Epidermal melanocyte (primary cell): ENCODE measurements around the gene CCDC63.
"Not testable (repeated sequence)": the region's sequence is repeated elsewhere in the genome, so short reads cannot be mapped to it uniquely, and the experiment has no call there.

ENCODE experiments used
- DNase-seq: peaks from one replicate; pipeline ENCODE4 v3.0.0; 2011; ENCODE audit warnings: low spot score; ENCODE audit not compliant: insufficient read length

The CCDC63 gene

DNA sequence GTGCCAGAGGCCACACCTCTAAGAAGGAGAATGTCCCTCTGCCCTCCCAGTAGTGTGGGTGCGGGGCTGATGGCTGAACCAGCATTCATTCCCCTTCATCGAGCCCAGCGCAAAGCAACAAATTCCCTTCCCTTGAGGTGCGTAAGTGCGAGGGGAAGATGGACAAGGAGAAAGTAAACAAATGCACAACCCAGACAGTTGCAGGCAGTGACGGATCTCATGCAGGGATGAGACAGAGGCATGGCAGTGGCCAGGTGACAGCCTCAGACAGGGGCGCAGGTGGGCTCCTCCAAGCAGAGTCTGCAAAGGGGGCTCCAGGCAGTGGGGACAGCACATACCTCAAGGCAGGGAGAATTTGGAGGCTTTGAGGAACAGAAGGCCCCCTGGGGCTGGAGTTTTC is 75.9 kb downstream of the CCDC63 start:
- DNase-seq = no peak

DNA sequence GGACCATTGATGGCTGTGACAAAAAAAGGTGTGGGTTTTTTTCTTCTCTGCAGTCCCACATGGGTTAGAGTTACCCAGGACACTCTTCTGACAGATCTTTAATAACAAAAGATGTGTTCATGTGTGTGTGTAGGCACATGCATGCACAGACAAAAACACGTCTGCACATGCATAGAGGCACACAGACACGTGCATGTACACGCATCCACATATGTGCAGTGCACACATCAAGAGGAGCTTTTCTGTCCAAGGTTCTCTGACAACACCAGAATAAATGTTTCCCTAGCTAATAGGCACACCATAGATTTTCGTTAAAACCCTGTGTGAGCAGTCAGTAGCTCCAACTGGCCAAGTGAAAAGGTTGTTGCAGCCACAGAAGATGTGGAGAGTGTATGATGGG is 76.4 kb downstream of the CCDC63 start:
- no peak for DNase-seq

DNA sequence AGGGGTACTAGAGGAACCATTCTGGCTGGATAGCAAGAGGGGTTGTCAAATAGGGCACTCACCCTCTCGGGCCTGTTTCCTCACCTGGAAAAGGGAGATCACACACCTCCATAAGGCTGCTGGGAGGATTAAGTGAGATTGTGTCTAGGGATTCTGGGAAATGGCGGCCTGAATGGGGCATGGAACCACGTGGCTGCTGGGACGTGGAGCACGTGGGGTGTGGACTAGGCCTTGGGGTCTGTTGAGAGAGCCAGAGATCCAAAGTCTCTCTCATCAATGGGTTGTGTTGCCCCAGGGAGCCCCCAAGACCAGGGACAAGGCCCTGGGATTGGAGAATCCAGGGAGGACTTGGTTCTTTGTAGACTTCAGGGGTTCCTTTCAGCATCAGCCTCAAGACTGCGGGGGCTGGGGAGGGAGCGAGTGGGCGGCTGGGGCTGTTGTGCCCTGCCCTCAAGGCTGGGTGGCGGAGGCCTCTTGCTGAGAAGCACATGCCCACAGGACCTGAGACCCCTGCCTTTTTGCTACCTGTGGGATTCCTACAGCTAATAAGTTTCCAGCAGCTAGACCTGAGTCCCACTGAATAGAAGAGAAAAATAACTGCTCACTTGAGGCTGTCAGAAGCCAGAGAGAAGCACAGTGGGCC is 77.0 kb downstream of the CCDC63 start:
- DNase-seq = no peak

DNA sequence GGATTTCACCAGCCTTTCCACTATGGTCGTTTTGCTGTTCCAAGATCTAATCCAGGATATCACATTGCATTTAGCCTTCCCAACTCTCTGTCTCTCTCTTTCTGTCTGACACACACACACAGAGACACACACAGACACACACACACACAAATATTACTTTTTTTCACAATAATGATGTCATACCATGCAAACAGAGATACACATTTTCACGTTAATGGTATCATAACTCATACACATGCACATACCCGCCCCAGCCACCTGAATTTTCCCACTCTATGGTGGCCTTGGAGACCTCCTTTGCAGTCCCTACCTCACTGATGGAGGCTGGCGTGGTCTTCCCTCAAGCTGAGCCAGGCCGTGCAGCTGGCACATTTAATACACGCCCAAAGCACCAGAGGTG is 80.8 kb downstream of the CCDC63 start:
- no peak for DNase-seq

DNA sequence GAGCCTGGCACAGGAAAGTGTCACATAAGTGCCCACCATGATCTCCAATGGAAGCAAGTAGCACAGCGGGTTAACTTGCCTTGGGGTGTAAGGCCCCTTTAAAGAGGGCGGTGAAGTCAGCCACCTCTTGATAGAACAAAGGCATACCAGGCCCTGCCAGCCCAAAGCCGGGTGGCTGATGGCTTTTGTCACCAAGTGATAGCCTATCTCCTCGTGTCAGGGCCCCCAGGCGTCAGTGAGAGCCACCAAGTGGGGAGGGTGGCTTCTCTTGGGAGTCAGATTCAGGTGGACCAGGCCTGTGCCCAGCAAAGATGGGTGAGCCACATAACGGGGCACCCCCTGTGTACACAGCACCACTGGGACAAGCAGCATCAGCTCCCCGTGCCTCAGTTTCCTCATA is 81.9 kb downstream of the CCDC63 start:
- no peak for DNase-seq

DNA sequence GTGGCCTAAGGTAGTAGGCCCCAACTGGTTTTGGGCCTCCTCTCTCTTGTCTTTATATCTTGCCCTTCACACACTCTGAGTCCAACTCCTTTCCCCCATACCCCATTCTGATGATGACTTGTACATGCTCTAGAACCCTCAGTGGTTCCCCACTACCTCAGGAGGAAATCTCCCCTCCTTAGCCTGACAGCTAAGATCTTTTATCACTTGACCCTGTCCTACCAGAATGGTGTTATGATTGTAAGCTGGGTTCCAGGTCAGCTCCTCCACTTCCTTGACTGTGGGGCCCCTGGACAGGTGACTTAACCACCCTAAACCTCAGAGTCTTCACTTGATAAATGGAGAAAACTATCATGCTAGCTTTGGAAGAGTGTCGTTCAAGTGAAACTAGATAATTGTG is 83.0 kb downstream of the CCDC63 start:
- DNase-seq = no peak

DNA sequence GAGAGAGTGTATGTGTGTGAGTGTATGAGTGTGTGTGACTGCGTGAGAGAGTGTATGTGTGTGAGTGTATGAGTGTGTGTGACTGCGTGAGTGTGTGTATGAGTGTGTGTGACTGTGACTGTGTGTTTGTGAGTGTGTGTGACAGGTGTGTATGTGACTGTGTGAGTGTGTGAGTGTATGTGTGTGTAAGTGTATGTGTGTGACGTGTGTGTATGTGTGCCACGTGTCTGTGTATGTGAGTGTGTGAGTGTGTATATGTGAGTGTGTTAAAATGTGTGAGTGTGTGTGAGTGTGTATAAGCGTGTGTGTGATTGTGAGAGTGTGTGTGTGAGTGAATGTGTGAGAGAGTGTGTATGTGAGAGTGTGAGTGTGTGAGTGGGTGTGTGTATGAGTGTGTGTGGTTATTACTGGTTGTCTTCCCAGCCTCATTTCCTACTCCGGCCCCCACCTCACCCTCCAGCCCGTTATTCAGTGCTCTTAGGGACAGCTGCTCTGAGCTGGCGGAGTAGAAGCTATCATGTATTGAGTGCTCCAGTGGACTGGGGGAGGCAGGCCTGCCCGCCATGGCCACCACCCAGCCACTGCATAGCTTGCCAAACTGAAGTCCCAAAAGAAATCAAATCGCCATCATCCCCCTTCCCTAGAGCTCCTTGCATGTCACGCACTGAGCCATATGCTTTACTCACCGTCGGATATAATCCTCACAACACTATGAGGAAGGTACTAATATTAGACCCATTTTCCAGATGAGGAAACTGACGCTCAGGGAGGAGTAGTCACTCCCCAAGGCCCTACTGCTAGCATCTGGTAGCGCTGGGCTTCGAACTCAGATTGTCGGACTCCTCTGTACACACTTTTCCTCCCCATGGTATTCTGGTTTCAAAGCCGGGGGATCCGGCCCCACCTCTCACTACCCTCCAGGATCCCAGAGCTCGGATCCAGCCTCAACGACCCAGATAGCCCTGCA is 83.8 kb downstream of the CCDC63 start:
- DNase-seq = no peak

DNA sequence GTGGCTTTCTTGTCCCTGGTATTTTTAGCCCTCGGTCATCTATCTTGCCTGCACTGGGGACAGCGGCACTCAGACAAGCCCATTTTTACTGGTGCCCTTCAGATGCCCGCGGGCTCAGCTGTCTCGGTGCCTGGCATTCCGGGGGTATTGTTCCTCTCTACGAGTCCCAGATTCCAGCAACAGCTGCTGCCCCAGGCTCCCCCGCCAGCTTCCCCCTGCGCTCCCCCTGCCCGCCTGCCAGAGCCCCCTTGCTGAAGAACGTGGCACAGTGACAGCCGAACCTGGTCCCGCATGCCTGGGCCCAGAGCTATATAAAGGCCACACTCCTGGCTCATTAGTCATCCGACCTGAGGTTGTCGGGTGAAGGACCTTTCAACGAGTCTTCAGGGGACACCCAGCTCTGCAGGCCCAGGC is 84.5 kb downstream of the CCDC63 start:
- DNase-seq = no peak

DNA sequence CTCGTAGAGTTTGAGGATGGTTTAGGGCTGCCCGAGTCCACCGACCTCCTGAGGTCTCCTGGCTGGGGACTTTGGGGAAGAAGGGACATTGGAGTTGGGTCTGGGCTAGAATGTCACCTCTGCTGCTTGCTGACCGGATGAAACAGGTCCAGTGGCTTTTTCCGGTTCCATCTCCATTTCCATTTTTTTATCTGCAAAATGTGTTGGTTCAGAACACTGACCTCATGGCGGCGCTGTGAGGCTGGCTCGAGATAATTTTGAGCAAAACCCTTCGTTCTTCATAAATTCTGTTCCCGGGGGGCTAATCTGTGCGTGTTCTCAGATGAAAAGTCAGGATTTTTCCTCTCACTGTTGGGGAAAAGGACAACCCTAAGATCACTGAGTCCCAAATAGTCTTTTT is 85.3 kb downstream of the CCDC63 start:
- no peak for DNase-seq

DNA sequence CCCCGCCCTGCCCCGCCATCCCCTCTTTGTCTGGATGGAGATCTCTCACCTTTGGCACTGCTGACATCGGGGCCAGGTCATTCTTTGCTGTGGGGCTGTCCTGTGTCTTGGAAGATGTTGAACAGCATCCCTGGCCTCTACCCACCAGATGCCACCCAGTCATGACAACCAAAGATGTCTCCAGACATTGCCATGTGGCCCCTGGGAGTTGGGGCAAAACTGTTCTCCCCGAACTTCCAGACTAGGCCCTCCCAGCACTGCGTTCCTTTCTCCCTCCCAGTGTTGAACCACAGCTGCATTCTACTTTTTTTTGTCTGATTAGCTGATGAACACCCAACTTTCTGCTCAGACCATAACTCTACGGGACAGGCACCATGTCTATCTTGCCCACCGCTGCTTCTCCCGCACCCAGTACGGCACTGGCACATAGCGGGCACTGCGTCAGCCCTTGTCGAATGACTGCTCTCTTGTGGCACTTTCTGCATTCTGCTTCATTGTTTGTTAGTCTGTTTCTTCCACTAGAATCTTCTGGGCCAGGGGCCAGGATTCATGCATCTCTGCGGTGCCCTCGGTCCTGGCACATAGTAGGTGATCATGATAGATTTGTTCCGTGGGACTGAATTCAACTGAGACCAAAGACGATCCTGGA is 86.7 kb downstream of the CCDC63 start:
- no peak for DNase-seq

DNA sequence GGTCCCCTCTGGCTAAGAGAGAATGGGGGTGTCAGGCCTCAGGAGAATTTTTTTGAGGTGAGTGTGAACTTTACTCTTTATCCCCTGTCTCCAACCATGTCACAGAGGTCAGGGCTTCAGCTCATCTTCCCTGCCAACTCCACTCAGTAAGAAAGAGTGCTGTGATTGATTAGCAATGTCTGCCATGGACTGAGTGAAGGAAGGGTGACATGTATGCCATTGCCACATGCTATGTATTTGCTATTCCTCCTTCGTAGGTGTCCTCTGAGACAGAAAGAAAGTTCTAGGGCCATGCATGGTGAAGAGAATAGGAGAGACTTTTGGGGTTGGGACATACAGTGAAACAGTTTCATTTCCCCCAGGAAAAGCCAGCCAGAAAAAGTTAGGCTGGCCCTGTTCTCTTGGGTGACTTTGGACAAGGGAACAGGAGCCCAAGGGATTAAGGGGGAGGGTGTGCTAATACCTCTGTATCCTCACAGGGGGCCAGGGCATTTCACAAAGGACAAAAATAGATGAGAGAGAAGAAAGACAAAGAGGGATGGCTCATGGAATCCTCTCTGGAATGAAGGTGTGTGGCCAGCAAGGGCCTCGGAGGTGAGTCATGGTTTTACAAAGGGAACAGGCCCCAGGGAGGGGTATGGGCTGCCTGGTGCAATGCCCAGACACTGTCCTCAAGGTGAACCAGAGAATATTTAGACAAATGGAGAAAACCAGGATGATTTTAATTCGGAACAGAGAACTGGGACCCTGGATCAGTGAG is 87.5 kb downstream of the CCDC63 start:
- no peak for DNase-seq

DNA sequence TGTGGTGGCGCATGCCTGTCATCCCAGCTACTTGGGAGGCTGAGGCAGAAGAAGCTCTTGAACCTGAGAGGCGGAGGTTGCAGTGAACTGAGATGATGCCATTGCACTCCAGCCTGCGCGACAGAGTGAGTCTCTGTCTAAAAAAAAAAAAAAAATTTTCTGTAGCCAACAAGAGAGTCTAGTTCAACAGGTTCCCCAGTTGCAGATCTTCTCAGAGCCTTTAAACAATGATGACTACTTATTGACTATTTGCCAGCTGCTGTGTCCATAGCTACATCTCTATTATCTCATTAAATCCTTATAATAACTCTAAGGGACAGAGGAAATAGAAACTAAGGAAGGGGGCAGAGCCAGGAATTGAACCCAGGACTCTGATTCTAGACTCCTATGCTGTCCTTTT is 88.8 kb downstream of the CCDC63 start:
- DNase-seq = no peak

DNA sequence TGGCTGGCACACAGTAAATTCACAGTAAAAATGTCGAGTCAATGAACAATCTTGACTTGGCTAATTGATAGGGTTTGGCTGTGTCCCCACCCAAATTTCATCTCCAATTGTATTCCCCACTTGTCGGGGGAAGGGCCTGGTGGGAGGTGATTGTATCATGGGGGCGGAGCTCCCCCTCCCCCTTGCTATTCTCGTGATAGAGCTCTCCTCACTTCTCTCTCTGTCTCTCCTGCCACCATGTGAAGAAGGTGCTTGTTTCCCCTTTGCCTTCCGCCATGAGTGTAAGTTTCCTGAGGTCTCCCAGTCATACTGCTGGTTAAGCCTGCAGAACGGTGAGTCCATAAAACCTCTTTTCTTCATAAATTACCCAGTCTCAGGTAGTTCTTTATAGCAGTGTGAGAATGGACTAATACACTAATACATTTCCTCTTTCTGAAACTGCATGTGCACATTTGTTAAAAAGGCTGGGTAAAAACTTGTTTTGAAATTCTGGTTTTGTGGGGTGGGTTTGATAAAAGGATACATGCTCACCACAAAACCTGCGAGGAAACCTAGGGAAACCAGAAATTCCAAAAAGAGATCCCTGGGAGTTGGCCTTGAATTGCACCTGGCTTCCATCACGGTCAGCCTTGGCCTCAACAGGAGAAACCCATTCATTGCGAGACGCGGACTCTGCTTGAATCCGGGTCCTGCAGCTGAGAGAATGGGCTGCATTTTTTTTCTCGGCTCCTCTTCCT is 89.7 kb downstream of the CCDC63 start:
- no peak for DNase-seq

DNA sequence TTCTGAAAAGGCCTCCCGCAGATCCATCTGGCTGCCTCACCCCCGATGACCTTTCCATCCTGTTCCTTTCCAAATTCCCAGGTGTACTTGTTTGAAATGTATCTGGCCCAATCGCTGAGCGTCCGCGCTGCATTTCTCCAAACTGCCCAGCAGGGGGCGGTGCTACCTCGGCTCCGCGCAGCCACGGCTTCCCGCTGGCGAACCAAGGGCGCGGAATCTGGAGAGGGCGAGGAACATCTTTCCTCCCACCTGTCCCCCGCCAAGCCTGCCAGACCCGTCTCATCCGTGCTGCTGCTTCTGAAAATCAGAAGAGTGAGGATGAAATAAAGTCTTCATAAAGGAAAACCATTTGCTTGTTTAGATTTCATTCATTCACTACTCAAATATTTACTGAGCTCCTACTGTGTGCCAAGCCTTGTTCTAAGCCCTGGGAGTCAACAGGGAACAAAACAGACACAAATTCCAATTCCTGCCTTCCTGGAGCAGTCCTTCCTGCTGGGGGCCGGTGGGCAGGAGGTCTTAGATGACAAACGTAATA is 90.4 kb downstream of the CCDC63 start:
- no peak for DNase-seq

DNA sequence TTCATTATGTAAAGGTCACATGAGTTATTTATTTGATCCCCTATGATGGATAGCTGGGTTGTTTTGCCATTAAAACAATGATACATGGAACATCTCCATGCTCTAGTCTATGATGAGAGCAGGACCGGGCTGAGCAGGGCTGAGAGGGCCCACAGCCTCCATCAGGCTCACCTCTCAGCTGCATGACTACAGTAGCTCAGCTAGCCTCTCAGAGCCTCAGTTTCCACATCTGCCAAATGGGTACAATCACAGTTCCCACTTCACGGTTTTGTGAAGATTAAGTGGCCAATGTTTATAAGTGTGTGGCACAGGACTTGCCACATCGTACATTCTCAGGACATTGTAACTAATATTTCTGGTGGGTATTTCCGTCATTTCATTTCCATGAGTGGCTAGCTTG is 93.5 kb downstream of the CCDC63 start:
- DNase-seq = no peak

DNA sequence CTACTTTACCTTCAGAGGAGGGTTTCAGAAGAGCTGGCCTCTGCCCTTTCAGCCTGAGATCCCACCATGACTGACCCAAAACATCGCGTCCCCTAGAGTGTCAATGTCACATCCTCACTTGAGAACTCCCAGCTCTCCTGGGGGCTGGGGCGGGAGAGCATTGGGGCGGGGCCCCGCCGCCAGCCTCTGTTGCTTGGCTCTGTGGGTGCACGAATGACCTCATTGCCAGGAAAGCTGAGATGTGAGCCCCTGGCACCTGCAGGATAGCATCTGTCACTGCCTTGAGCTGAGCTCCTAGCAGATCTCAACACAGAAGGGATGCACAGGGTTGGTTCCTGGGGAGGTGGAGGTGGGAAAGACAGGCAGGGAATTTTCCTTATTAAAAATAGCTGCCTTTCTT is 94.1 kb downstream of the CCDC63 start:
- no peak for DNase-seq

DNA sequence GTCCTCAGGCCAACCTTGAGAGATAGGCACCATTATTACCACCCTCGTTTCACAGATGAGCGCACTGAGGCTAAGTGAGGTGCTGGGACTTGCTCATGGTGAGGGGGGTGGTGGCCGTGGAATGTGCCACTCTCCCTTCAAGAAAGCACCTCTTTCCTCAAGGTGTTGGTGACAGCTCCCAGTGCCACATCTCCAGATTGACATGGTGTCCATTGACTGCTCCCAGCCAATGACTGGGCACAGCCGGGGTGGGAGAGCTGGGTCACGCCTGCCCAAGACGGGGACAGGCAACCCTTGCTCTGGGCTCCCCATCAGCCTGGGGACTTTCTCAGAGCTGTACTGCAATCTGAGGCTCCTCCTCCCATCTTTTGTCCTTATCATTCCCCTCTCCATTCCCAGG is 94.6 kb downstream of the CCDC63 start:
- DNase-seq = no peak

DNA sequence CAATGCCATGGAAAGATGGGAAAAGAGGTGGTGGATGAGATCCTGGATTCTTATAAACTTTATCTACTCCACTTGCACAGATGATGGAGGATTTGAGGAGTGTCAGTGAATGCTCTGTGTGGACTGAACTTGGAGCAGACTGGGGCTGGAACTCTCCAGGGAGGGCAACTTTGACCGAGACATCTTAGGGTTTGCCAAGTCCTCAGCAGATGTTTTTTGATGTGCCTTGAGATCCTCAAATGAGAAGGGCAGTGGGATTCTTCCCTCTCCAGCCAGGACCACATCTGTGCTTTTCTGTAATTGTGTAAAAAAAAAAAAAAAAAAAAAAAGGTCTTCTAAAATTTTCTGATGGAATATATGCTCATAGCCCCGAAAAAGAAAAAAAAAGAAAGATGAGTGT is 96.6 kb downstream of the CCDC63 start:
- DNase-seq = no peak

DNA sequence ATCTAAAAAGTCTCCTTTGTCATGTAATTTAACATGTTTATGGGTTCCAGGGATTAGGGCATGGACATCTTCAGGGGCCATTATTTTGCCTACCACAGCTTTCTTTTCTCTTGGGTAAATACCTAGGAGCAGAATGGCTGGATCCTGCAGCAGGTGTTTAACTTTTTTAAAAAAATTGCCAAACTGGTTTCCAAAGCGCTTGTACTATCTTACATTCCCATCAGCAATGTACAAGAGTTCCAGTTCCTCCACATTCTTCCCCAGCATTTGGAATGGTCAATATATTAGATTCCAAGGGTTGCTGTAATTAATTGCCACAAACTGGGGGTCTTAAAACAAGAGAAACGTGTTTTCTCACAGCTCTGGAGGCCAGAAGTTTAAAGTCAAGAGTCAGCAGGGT is 101.3 kb downstream of the CCDC63 start:
- DNase-seq = no peak

DNA sequence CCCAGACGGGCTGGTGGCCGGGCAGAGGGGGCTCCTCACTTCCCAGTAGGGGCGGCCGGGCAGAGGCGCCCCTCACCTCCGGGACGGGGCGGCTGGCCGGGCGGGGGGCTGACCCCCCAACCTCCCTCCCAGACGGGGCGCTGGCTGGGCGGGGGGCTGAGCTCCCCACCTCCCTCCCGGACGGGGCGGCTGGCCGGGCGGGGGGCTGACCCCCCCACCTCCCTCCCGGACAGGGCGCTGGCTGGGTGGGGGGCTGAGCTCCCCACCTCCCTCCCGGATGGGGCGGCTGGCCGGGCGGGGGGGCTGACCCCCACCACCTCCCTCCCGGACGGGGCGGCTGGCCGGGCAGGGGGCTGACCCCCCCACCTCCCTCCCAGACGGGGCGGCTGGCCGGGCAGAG is 103.7 kb downstream of the CCDC63 start:
- DNase-seq = not testable (repeated sequence)

DNA sequence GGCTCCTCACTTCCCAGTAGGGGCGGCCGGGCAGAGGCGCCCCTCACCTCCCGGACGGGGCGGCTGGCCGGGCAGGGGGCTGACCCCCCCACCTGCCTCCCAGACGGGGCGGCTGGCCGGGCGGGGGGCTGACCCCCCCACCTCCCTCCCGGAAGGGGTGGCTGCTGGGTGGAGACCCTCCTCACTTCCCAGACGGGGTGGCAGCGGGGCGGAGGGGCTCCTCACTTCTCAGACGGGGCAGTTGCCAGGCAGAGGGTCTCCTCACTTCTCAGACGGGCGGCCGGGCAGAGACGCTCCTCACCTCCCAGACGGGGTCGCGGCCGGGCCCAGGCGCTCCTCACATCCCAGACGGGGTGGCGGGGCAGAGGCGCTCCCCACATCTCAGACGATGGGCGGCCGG is 104.1 kb downstream of the CCDC63 start:
- DNase-seq = not testable (repeated sequence)
